ENCODE measurements around the gene ODAM. TPM values are rescaled to one million over a fixed set of nuclear protein-coding genes. Genes with fewer than 3 reads are reported as not detected.
"Not testable (repeated sequence)": the region's sequence is repeated elsewhere in the genome, so short reads cannot be mapped to it uniquely, and the experiment has no call there.

ODAM gene
- polyA plus RNA-seq, 1 experiment, result not detected

DNA sequence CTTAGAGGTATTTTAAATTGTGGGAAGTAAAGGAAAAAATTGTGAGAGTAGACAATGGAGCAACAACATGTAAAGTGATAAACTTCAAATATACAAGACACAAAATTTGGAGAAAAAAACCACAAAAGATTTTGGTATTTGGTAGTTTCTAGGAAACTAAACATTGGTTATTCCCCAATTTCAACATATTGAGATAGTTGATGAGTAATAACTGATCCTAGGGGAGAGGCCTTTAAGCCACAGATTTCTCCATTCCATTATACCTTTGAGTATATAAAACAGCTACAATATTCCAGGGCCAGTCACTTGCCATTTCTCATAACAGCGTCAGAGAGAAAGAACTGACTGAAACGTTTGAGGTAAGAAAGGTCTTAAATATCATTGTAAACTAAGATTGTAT, 30.3 kb downstream of the ODAM start, which contains the start of gene FDCSP:
FDCSP (plus strand) TSS at position 301 of the 400 bp plus-strand sequence. CDS start 5,071 bp downstream, outside the sequence.
- H3K4me3 ChIP-seq (ENCODE audit: low read depth, low read length), result no peak within 1 kb of the TSS
- no peak for DNase-seq (ENCODE audit: low read depth)
- POLR2A ChIA-PET, result no interaction called here
- H3K27me3 ChIP-seq (ENCODE audit: control insufficient read depth, insufficient read depth, low read length), result no peaks in the 10 kb centered on the region
- CTCF ChIA-PET, result no interaction called here
- H3K36me3 ChIP-seq (ENCODE audit: control insufficient read depth, insufficient read depth, low read length), result no peaks in the 10 kb centered on the region
- TF ChIP-seq, protein P1, sequence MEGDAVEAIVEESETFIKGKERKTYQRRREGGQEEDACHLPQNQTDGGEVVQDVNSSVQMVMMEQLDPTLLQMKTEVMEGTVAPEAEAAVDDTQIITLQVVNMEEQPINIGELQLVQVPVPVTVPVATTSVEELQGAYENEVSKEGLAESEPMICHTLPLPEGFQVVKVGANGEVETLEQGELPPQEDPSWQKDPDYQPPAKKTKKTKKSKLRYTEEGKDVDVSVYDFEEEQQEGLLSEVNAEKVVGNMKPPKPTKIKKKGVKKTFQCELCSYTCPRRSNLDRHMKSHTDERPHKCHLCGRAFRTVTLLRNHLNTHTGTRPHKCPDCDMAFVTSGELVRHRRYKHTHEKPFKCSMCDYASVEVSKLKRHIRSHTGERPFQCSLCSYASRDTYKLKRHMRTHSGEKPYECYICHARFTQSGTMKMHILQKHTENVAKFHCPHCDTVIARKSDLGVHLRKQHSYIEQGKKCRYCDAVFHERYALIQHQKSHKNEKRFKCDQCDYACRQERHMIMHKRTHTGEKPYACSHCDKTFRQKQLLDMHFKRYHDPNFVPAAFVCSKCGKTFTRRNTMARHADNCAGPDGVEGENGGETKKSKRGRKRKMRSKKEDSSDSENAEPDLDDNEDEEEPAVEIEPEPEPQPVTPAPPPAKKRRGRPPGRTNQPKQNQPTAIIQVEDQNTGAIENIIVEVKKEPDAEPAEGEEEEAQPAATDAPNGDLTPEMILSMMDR (IDR thresholded peaks at IDR 0.05; ENCODE audit: insufficient read depth, low read depth, low read length), result no peak

GRCh38 chr4:70236125-70236524, 40.6 kb downstream of the ODAM start:
- POLR2A ChIA-PET, result no interaction called here
- CTCF ChIA-PET, result no interaction called here
- no peaks in the 10 kb centered on the region for H3K27me3 ChIP-seq (ENCODE audit: control insufficient read depth, insufficient read depth, low read length)
- TF ChIP-seq, protein P1 (IDR thresholded peaks at IDR 0.05; ENCODE audit: insufficient read depth, low read depth, low read length), result no peak
- no peak for DNase-seq (ENCODE audit: low read depth)
- no peaks in the 10 kb centered on the region for H3K36me3 ChIP-seq (ENCODE audit: control insufficient read depth, insufficient read depth, low read length)
- no peak overlapping the region for H3K4me3 ChIP-seq (ENCODE audit: low read depth, low read length)

- Histone ChIP-seq H3K36me3 (ENCODE audit: control insufficient read depth, insufficient read depth, low read length) (no peaks in the 10 kb centered on the region), H3K27me3 (ENCODE audit: control insufficient read depth, insufficient read depth, low read length) (no peaks in the 10 kb centered on the region), H3K4me3 (ENCODE audit: low read depth, low read length) (no peak overlapping the region)
- DNase-seq (ENCODE audit: low read depth), result no peak
- TF ChIP-seq, protein P1 (IDR thresholded peaks at IDR 0.05; ENCODE audit: insufficient read depth, low read depth, low read length), result no peak
- ChIA-PET CTCF (no interaction called here), POLR2A (no interaction called here)
These were observed 43.8 kb downstream of the ODAM start for GRCh38 chr4:70239131-70239883.

DNA sequence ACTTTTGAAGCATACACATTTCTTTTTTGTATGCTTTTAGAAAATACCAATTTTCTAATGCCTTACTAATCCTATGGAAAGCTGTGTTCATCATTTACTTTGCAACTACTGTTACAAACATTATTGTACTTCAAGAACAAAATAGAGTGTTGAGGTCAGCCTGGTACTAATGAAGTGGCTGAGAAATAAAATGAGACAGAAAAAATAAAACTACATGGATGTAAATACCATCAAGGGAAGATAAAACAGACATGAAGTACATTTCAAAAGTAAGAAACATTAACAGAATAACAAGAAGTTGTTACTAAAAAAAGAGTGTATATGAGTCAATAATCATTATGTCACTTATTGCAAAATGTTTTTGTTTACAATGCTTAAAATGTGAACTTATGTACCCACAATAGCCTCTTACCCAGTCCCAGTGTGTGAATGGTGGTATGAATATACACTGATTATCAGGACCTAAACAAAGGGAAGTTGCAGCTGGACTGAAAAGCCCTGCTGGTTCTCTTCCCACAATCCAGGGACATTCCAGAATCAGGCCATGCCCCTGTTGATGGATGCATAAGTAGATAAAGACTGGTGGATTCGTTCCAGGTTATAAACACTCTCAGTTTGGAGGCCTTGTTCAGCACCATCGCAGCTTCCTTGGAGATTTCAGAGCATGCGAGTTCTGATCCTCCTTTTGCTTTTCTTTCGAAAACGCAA, 44.5 kb downstream of the ODAM start:
- TF ChIP-seq, protein P1 (IDR thresholded peaks at IDR 0.05; ENCODE audit: insufficient read depth, low read depth, low read length), result no peak
- DNase-seq (ENCODE audit: low read depth), result no peak

GRCh38 chr4:70242297-70242696, 46.8 kb downstream of the ODAM start, which contains the start of gene CSN3:
CSN3 (plus strand) TSS chr4:70242597; CDS start chr4:70244820, 2,223 bp downstream.
- H3K27me3 ChIP-seq (ENCODE audit: control insufficient read depth, insufficient read depth, low read length); H3K36me3 ChIP-seq (ENCODE audit: control insufficient read depth, insufficient read depth, low read length); H3K4me3 ChIP-seq (ENCODE audit: low read depth, low read length); DNase-seq (ENCODE audit: low read depth); POLR2A ChIA-PET; CTCF ChIA-PET: not testable (repeated sequence)

More for the DNA sequence above, 44.5 kb downstream of the ODAM start:
- Histone ChIP-seq H3K4me3 (ENCODE audit: low read depth, low read length) (no peak overlapping the region), H3K27me3 (ENCODE audit: control insufficient read depth, insufficient read depth, low read length) (no peaks in the 10 kb centered on the region), H3K36me3 (ENCODE audit: control insufficient read depth, insufficient read depth, low read length) (no peaks in the 10 kb centered on the region)
- ChIA-PET POLR2A (no interaction called here), CTCF (no interaction called here)
